ENCODE results near the gene PSMA2. TPM values are rescaled to one million over a fixed set of nuclear protein-coding genes. Genes with fewer than 3 reads are reported as not detected.

PSMA2 gene
- polyA plus RNA-seq, 3 donors: 51.8 to 294 (median 283) TPM

- Mint-ChIP-seq H3K4me3 (peak overlapping the region; percentile 99 to 100), H3K4me1 (peaks cover 47% of the 10 kb centered on the region), H3K9me3 (peaks cover 0 to 3% (median 0%) of the 10 kb centered on the region in 7 donors), H3K36me3 (peaks cover 23 to 29% of the 10 kb centered on the region in 2 donors), H3K27ac (peak overlapping the region; percentile 66 to 99 (median 97)), H3K27me3 (ENCODE audit: low read depth in 3 of 3) (no peaks in the 10 kb centered on the region)
- Histone ChIP-seq H3K4me3 (replicated peaks in 1 of 3; ENCODE audit: low read depth in 2 of 3, low read length in 3 of 3) (peak overlapping the region; percentile 90 to 100 (median 98)), H3K4me1 (ENCODE audit: control insufficient read depth in 1 of 2, insufficient read depth in 2 of 2, low read length in 2 of 2) (peaks cover 26 to 42% of the 10 kb centered on the region in 2 donors), H3K27me3 (ENCODE audit: control insufficient read depth in 2 of 2, insufficient read depth in 2 of 2, low read length in 2 of 2) (no peaks in the 10 kb centered on the region), H3K27ac (ENCODE audit: low read depth in 1 of 2, low read length in 2 of 2) (peak overlapping the region in 1 of 2 donors; percentile 94), H3K9ac (ENCODE audit: insufficient read depth, low read length, poor library complexity, severe bottlenecking) (peak overlapping the region; percentile 91), H2AFZ (ENCODE audit: insufficient read depth, low read depth, low read length, poor library complexity, severe bottlenecking) (peak overlapping the region; percentile 88), H3K36me3 (replicated peaks in 1 of 2; ENCODE audit: control insufficient read depth in 1 of 2, insufficient read depth in 2 of 2, low read length in 2 of 2) (peaks cover 26 to 31% of the 10 kb centered on the region in 2 donors), H3K4me2 (replicated peaks; ENCODE audit: extremely low read depth, low read length, poor library complexity, severe bottlenecking) (peak overlapping the region; percentile 92), H4K20me1 (ENCODE audit: insufficient read depth, low read length) (peaks cover 21% of the 10 kb centered on the region), H3K79me2 (ENCODE audit: insufficient read depth, low read length) (peaks cover 64% of the 10 kb centered on the region), H3K9me3 (replicated peaks in 1 of 2; ENCODE audit: control insufficient read depth in 1 of 2, insufficient read depth in 1 of 2, low read length in 2 of 2) (no peaks in the 10 kb centered on the region)
- intact Hi-C loops (cut with micrococcal nuclease): loop anchor here (2.0 kb wide), 2 partner anchors 20 to 22 kb away; partner anchors contain the start of gene C7orf25 (in 1 of the 2)
- DNase-seq: no peak
- WGBS (ENCODE audit: insufficient coverage): 0% methylated on average over 8 of the region's 17 CpGs
- TF ChIP-seq CTCF (IDR thresholded peaks at IDR 0.05): no peak
Observed at GRCh38 chr7:42932811-42933591, 1.0 kb upstream of the PSMA2 start.

GRCh38 chr7:42931447-42931833 lies 534 bp downstream of the PSMA2 start:
- Histone ChIP-seq H3K27me3 (ENCODE audit: control insufficient read depth in 2 of 2, insufficient read depth in 2 of 2, low read length in 2 of 2) (no peaks in the 10 kb centered on the region), H3K4me2 (replicated peaks; ENCODE audit: extremely low read depth, low read length, poor library complexity, severe bottlenecking) (peak overlapping the region; percentile 92), H4K20me1 (ENCODE audit: insufficient read depth, low read length) (peaks cover 29% of the 10 kb centered on the region), H3K79me2 (ENCODE audit: insufficient read depth, low read length) (peaks cover 74% of the 10 kb centered on the region), H3K9ac (ENCODE audit: insufficient read depth, low read length, poor library complexity, severe bottlenecking) (peak overlapping the region; percentile 91), H3K27ac (ENCODE audit: low read depth in 1 of 2, low read length in 2 of 2) (peak overlapping the region; percentile 79 to 94), H3K4me3 (replicated peaks in 1 of 3; ENCODE audit: low read depth in 2 of 3, low read length in 3 of 3) (peak overlapping the region; percentile 90 to 100 (median 98)), H3K36me3 (replicated peaks in 1 of 2; ENCODE audit: control insufficient read depth in 1 of 2, insufficient read depth in 2 of 2, low read length in 2 of 2) (peaks cover 18 to 20% of the 10 kb centered on the region in 2 donors), H3K4me1 (ENCODE audit: control insufficient read depth in 1 of 2, insufficient read depth in 2 of 2, low read length in 2 of 2) (peaks cover 27 to 46% of the 10 kb centered on the region in 2 donors), H2AFZ (ENCODE audit: insufficient read depth, low read depth, low read length, poor library complexity, severe bottlenecking) (peak overlapping the region; percentile 88), H3K9me3 (replicated peaks in 1 of 2; ENCODE audit: control insufficient read depth in 1 of 2, insufficient read depth in 1 of 2, low read length in 2 of 2) (no peaks in the 10 kb centered on the region)
- Mint-ChIP-seq H3K4me3 (peak overlapping the region; percentile 99 to 100), H3K36me3 (peaks cover 16 to 17% of the 10 kb centered on the region in 2 donors), H3K27me3 (ENCODE audit: low read depth in 3 of 3) (no peaks in the 10 kb centered on the region), H3K27ac (peak overlapping the region; percentile 92 to 99 (median 97)), H3K9me3 (peaks cover 0 to 3% (median 0%) of the 10 kb centered on the region in 7 donors), H3K4me1 (peaks cover 57% of the 10 kb centered on the region)
- TF ChIP-seq CTCF (IDR thresholded peaks at IDR 0.05): no peak
- peak in 1 of 3 donors; percentile 10 for DNase-seq
- intact Hi-C loops (cut with micrococcal nuclease): no loop called here
- 1% methylated on average over 9 of the region's 12 CpGs for WGBS (ENCODE audit: insufficient coverage)
